CD14-positive monocyte (primary cell): ENCODE results near the gene CNTFR. TPM values are rescaled to one million over a fixed set of nuclear protein-coding genes. Genes with fewer than 3 reads are reported as not detected.
A peak's percentile ranks its signal among the peaks of the same experiment; 100 is the strongest.

Experiments
- DNase-seq, 3 donors: peaks; one replicate each; pipeline ENCODE4 v3.0.0-alpha.2; 2011 to 2022
- H2AFZ ChIP-seq: 2 replicates; pipeline ENCODE4 v1.6.0; 2012; ENCODE audit warnings: mild to moderate bottlenecking, low read depth, low read length, inconsistent platforms; ENCODE audit not compliant: insufficient read depth, poor library complexity, severe bottlenecking
- H3K27ac ChIP-seq, 2 donors: 1 replicate in 1 of 2; 2 replicates in 1 of 2; pipeline ENCODE4 v1.5.1; 2012 to 2013; ENCODE audit warnings: low read length in 2 of 2, control low read depth in 1 of 2, inconsistent platforms in 1 of 2, low read depth in 1 of 2, mild to moderate bottlenecking in 1 of 2
- H3K27me3 ChIP-seq, 2 donors: one replicate each; pipeline versions ENCODE4 v1.6.0 to v1.6.1; 2011 to 2013; ENCODE audit warnings: low read length in 2 of 2; ENCODE audit not compliant: control insufficient read depth in 2 of 2, insufficient read depth in 2 of 2
- H3K36me3 ChIP-seq, 2 donors: replicated peaks in 1 of 2; 1 replicate in 1 of 2; 2 replicates in 1 of 2; pipeline versions ENCODE4 v1.5.1 to v1.6.1; 2012 to 2013; ENCODE audit warnings: low read length in 2 of 2, control low read depth in 1 of 2, inconsistent platforms in 1 of 2, mild to moderate bottlenecking in 1 of 2; ENCODE audit not compliant: insufficient read depth in 2 of 2, control insufficient read depth in 1 of 2
- H3K4me1 ChIP-seq, 2 donors: 1 replicate in 1 of 2; 2 replicates in 1 of 2; pipeline versions ENCODE4 v1.5.1 to v1.6.1; 2012 to 2013; ENCODE audit warnings: low read length in 2 of 2, control low read depth in 1 of 2, inconsistent platforms in 1 of 2, mild to moderate bottlenecking in 1 of 2, moderate library complexity in 1 of 2; ENCODE audit not compliant: insufficient read depth in 2 of 2, control insufficient read depth in 1 of 2
- H3K4me2 ChIP-seq: replicated peaks from 2 replicates; pipeline ENCODE3; 2012; ENCODE audit warnings: low read length, moderate library complexity, mild to moderate bottlenecking; ENCODE audit not compliant: poor library complexity, severe bottlenecking; ENCODE audit errors: extremely low read depth
- H3K4me3 ChIP-seq, 3 experiments: fragments of 200-600 bp in 1 of 3; sonication (generic) in 1 of 3; replicated peaks in 1 of 3; 1 replicate in 2 of 3; 2 replicates in 1 of 3; pipeline ENCODE4 v1.5.1; 2011 to 2013; ENCODE audit warnings: low read length in 3 of 3, mild to moderate bottlenecking in 3 of 3, control low read depth in 2 of 3, low read depth in 2 of 3, inconsistent platforms in 1 of 3, moderate library complexity in 1 of 3
- H3K79me2 ChIP-seq: 2 replicates; pipeline ENCODE4 v1.6.0; 2012; ENCODE audit warnings: mild to moderate bottlenecking, control low read depth, inconsistent platforms, low read length, moderate library complexity; ENCODE audit not compliant: insufficient read depth
- H3K9ac ChIP-seq: 2 replicates; pipeline ENCODE4 v1.6.0; 2017; ENCODE audit warnings: low read length, mild to moderate bottlenecking; ENCODE audit not compliant: insufficient read depth, poor library complexity, severe bottlenecking
- H3K9me3 ChIP-seq, 2 donors: replicated peaks in 1 of 2; 1 replicate in 1 of 2; 2 replicates in 1 of 2; pipeline versions ENCODE4 v1.5.1 to v1.6.1; 2012 to 2013; ENCODE audit warnings: low read length in 2 of 2, control low read depth in 1 of 2; ENCODE audit not compliant: control insufficient read depth in 1 of 2, insufficient read depth in 1 of 2
- H4K20me1 ChIP-seq: 2 replicates; pipeline ENCODE4 v1.6.0; 2012; ENCODE audit warnings: mild to moderate bottlenecking, low read length, control low read depth, moderate library complexity; ENCODE audit not compliant: insufficient read depth
- H3K27ac Mint-ChIP-seq, 7 donors: one replicate each; pipeline ENCODE4 v1.8.0; 2020; ENCODE audit warnings: mild to moderate bottlenecking in 7 of 7, mixed read lengths in 7 of 7, moderate library complexity in 6 of 7, inconsistent platforms in 2 of 7
- H3K27me3 Mint-ChIP-seq, 3 donors: one replicate each; pipeline ENCODE4 v1.8.0; 2021 to 2022; ENCODE audit warnings: low read depth in 3 of 3, mild to moderate bottlenecking in 3 of 3, mixed read lengths in 3 of 3, moderate library complexity in 3 of 3, inconsistent platforms in 1 of 3
- H3K36me3 Mint-ChIP-seq, 2 donors: one replicate each; pipeline ENCODE4 v1.8.0; 2020; ENCODE audit warnings: mixed read lengths in 2 of 2, inconsistent platforms in 1 of 2, mild to moderate bottlenecking in 1 of 2
- H3K4me1 Mint-ChIP-seq: one replicate; pipeline ENCODE4 v1.8.0; 2020; ENCODE audit warnings: mild to moderate bottlenecking, mixed read lengths
- H3K4me3 Mint-ChIP-seq, 2 donors: one replicate each; pipeline ENCODE4 v1.8.0; 2020; ENCODE audit warnings: mild to moderate bottlenecking in 2 of 2, mixed read lengths in 2 of 2, moderate library complexity in 1 of 2
- H3K9me3 Mint-ChIP-seq, 7 donors: one replicate each; pipeline ENCODE4 v1.8.0; 2020 to 2022; ENCODE audit warnings: mixed read lengths in 7 of 7, mild to moderate bottlenecking in 6 of 7, moderate library complexity in 6 of 7, inconsistent platforms in 2 of 7
- CTCF ChIP-seq: fragments of 200-600 bp; IDR thresholded peaks from one replicate; pipeline ENCODE4 v1.8.0; 2022; ENCODE audit warnings: antibody characterized with exemption, mild to moderate bottlenecking
- WGBS: methylation state at CpG from one replicate; pipeline ENCODE4 v1.1.5; 2013; ENCODE audit warnings: missing lambda C conversion rate; ENCODE audit not compliant: insufficient coverage; 5-methylcytosine and 5-hydroxymethylcytosine counted together
- intact Hi-C, 2 donors: fragments of 100-400 bp; cut with micrococcal nuclease; formaldehyde crosslinking; loops; one replicate each; pipeline versions ENCODE4 v1.15.0 to v1.15.1; 2023
- polyA plus RNA-seq, 3 donors: library from polyadenylated mRNA; depleted of rRNA in 1 of 3; unstranded in 2 of 3; stranded (reverse) in 1 of 3; fragments of 300-500 nt in 2 of 3; fragments of >200 nt in 1 of 3; fragmentation: Illumina TruSeq in 2 of 3; gene quantifications; 1 replicate in 2 of 3; 2 replicates in 1 of 3; pipeline ENCODE4 v1.2.3, GENCODE V29; 2012 to 2021

Gene CNTFR
- polyA plus RNA-seq, 3 donors = not detected

GRCh38 chr9:34612788-34613390 is 23.4 kb upstream of the CNTFR start:
- H3K9me3 Mint-ChIP-seq = peaks cover 0 to 3% (median 0%) of the 10 kb centered on the region in 7 donors
- peaks cover 0 to 2% (median 0%) of the 10 kb centered on the region in 3 donors for H3K27me3 Mint-ChIP-seq
- peak overlapping the region; percentile 100 for H2AFZ ChIP-seq
- no peaks in the 10 kb centered on the region for H4K20me1 ChIP-seq
- H3K9me3 ChIP-seq = no peaks in the 10 kb centered on the region
- H3K27me3 ChIP-seq = no peaks in the 10 kb centered on the region
- H3K79me2 ChIP-seq = peaks cover 13% of the 10 kb centered on the region
- H3K27ac ChIP-seq = peak overlapping the region; percentile 76 to 97
- H3K27ac Mint-ChIP-seq = peak overlapping the region; percentile 77 to 94 (median 92)
- H3K9ac ChIP-seq = peak overlapping the region; percentile 95
- peak overlapping the region; percentile 80 for H3K4me2 ChIP-seq
- H3K4me1 Mint-ChIP-seq = peaks cover 27% of the 10 kb centered on the region
- peaks cover 40 to 42% of the 10 kb centered on the region in 2 donors for H3K36me3 Mint-ChIP-seq
- intact Hi-C loops = loop anchor here (1.0 to 10.0 kb wide), 3 partner anchors 21 to 158 kb away; partner anchors contain the start of genes DNAI1 (in 2 of the 2) and FAM219A (in 2 of the 2)
- DNase-seq = peak; percentile 73 to 89 (median 87)
- peak overlapping the region; percentile 81 to 93 for H3K4me3 Mint-ChIP-seq
- WGBS = 1% methylated on average over 14 of the region's 15 CpGs
- peak overlapping the region; percentile 78 to 91 (median 85) for H3K4me3 ChIP-seq
- peak; percentile 89 for TF ChIP-seq CTCF
- H3K4me1 ChIP-seq = peaks cover 24 to 30% of the 10 kb centered on the region in 2 donors
- peaks cover 39 to 46% of the 10 kb centered on the region in 2 donors for H3K36me3 ChIP-seq

GRCh38 chr9:34611811-34612787 is 22.6 kb upstream of the CNTFR start, which contains the start of gene RPP25L:
TSS of gene RPP25L (minus strand) at chr9:34612097. CDS start at chr9:34611296, 801 bp downstream.
- peaks cover 31 to 38% of the 10 kb centered on the region in 2 donors for H3K36me3 ChIP-seq
- H3K27ac ChIP-seq = peak within 1 kb of the TSS; percentile 76 to 97
- H3K27me3 ChIP-seq = no peaks in the 10 kb centered on the region
- H3K9me3 ChIP-seq = no peaks in the 10 kb centered on the region
- peaks cover 24 to 30% of the 10 kb centered on the region in 2 donors for H3K4me1 ChIP-seq
- H3K79me2 ChIP-seq = peaks cover 13% of the 10 kb centered on the region
- peak within 1 kb of the TSS; percentile 78 to 91 (median 85) for H3K4me3 ChIP-seq
- Mint-ChIP-seq H3K4me3 (peak within 1 kb of the TSS; percentile 81 to 93), H3K36me3 (peaks cover 32 to 34% of the 10 kb centered on the region in 2 donors), H3K27me3 (peaks cover 0 to 4% (median 0%) of the 10 kb centered on the region in 3 donors), H3K9me3 (peaks cover 0 to 3% (median 0%) of the 10 kb centered on the region in 7 donors), H3K4me1 (peaks cover 27% of the 10 kb centered on the region), H3K27ac (peak within 1 kb of the TSS; percentile 89 to 96 (median 94))
- under 1% methylated on average over 77 of the region's 77 CpGs for WGBS
- peak; percentile 85 to 86 (median 86) for DNase-seq
- H3K9ac ChIP-seq = peak within 1 kb of the TSS; percentile 95
- TF ChIP-seq CTCF = no peak
- intact Hi-C loops = loop anchor here (1.0 to 10.0 kb wide), 3 partner anchors 22 to 157 kb away; partner anchors contain the start of genes DNAI1 (in 2 of the 2) and FAM219A (in 2 of the 2)
- H3K4me2 ChIP-seq = peak within 1 kb of the TSS; percentile 80
- H4K20me1 ChIP-seq = no peaks in the 10 kb centered on the region
- H2AFZ ChIP-seq = peak within 1 kb of the TSS; percentile 100
